H1 (cell line): ENCODE data around the gene ZMAT1. TPM values are rescaled to one million over a fixed set of nuclear protein-coding genes. Genes with fewer than 3 reads are reported as not detected.

Experiments used
- CTCF ChIA-PET: fragments of 300-600 bp; sonication (Branson Sonifier 250); formaldehyde crosslinking; loops from one replicate; lab custom pipeline; 2021; ENCODE audit not compliant: partially characterized antibody; lab: Charles Lee
- POLR2A ChIA-PET: fragments of 300-600 bp; sonication (Branson Sonifier 250); formaldehyde crosslinking; loops from one replicate; lab custom pipeline; 2021; ENCODE audit warnings: inconsistent platforms; ENCODE audit not compliant: partially characterized antibody; lab: Charles Lee
- DNase-seq, 2 experiments: peaks; one replicate each; pipeline versions ENCODE4 v3.0.0 to v3.0.0-alpha.2; 2010 to 2022; ENCODE audit warnings: low spot score in 2 of 2, low read depth in 1 of 2, mixed read lengths in 1 of 2
- FAIRE-seq: peaks from 2 replicates; lab custom pipeline; 2011; peaks lifted over from hg19 to GRCh38; lab: Jason Lieb, UNC
- H2AFZ ChIP-seq: 2 replicates; pipeline ENCODE4 v1.8.1; 2012; ENCODE audit warnings: low read length, inconsistent platforms
- H2AK5ac ChIP-seq: 2 replicates; pipeline ENCODE4 v1.6.1; 2013; ENCODE audit warnings: low read depth, low read length
- H2BK120ac ChIP-seq: replicated peaks from 2 replicates; pipeline ENCODE3; 2013; ENCODE audit warnings: low read depth, low read length, inconsistent platforms
- H2BK12ac ChIP-seq: 2 replicates; pipeline ENCODE4 v1.6.1; 2013; ENCODE audit warnings: low read depth, low read length
- H2BK15ac ChIP-seq: 2 replicates; pipeline ENCODE4 v1.6.1; 2013; ENCODE audit warnings: low read length
- H2BK20ac ChIP-seq: 2 replicates; pipeline ENCODE4 v1.6.1; 2013; ENCODE audit warnings: low read length
- H2BK5ac ChIP-seq: 2 replicates; pipeline ENCODE4 v1.6.1; 2013; ENCODE audit warnings: low read depth, low read length
- H3K14ac ChIP-seq: 2 replicates; pipeline ENCODE4 v1.6.1; 2013; ENCODE audit warnings: inconsistent platforms; ENCODE audit not compliant: insufficient read length
- H3K18ac ChIP-seq: 2 replicates; pipeline ENCODE4 v1.6.1; 2013; ENCODE audit warnings: low read length; ENCODE audit errors: extremely low read depth
- H3K23ac ChIP-seq: 2 replicates; pipeline ENCODE4 v1.6.1; 2013; ENCODE audit warnings: inconsistent platforms; ENCODE audit not compliant: insufficient read length
- H3K23me2 ChIP-seq: 2 replicates; pipeline ENCODE4 v1.6.1; 2013; ENCODE audit warnings: low read depth, low read length
- H3K27ac ChIP-seq: 2 replicates; pipeline ENCODE4 v1.6.1; 2011; ENCODE audit warnings: low read depth, low read length, inconsistent platforms
- H3K27me3 ChIP-seq, 4 experiments: replicated peaks in 1 of 4; 1 replicate in 1 of 4; 2 replicates in 3 of 4; pipeline versions ENCODE4 v1.6.1 to v1.8.1; 2011 to 2013; ENCODE audit warnings: low read length in 3 of 4, mild to moderate bottlenecking in 3 of 4, inconsistent platforms in 2 of 4, mixed read lengths in 2 of 4, moderate library complexity in 1 of 4; ENCODE audit not compliant: control insufficient read depth in 3 of 4, insufficient read depth in 3 of 4; ENCODE audit errors: extremely low read depth in 1 of 4
- H3K36me3 ChIP-seq, 4 experiments: 2 replicates each; pipeline versions ENCODE4 v1.6.1 to v1.8.1; 2011 to 2013; ENCODE audit warnings: mild to moderate bottlenecking in 4 of 4, low read length in 3 of 4, moderate library complexity in 2 of 4, control low read depth in 1 of 4, inconsistent platforms in 1 of 4; ENCODE audit not compliant: insufficient read depth in 4 of 4, control insufficient read depth in 2 of 4
- H3K4ac ChIP-seq: replicated peaks from 2 replicates; pipeline ENCODE3; 2013; ENCODE audit warnings: low read length, low read depth, mixed read lengths, inconsistent platforms; ENCODE audit not compliant: insufficient read length
- H3K4me1 ChIP-seq, 4 experiments: replicated peaks in 1 of 4; 1 replicate in 1 of 4; 2 replicates in 3 of 4; pipeline versions ENCODE4 v1.6.1 to v1.8.1; 2011 to 2013; ENCODE audit warnings: low read length in 3 of 4, inconsistent platforms in 2 of 4, mixed read lengths in 1 of 4; ENCODE audit not compliant: insufficient read depth in 4 of 4, control insufficient read depth in 3 of 4
- H3K4me2 ChIP-seq, 2 experiments: 2 replicates each; pipeline versions ENCODE4 v1.6.1 to v1.8.1; 2011 to 2013; ENCODE audit warnings: low read depth in 2 of 2, low read length in 2 of 2, control low read depth in 1 of 2, inconsistent platforms in 1 of 2, mild to moderate bottlenecking in 1 of 2; ENCODE audit not compliant: insufficient read depth in 1 of 2
- H3K4me3 ChIP-seq, 4 experiments: fragments of 200-600, 300-600 bp in 1 of 4; sonication (generic), shearing (Covaris generic), sonication (Bioruptor Twin) in 1 of 4; 2 replicates each; pipeline versions ENCODE4 v1.5.1 to v1.8.1; 2011 to 2016; ENCODE audit warnings: low read length in 4 of 4, low read depth in 3 of 4, control low read depth in 2 of 4, inconsistent platforms in 2 of 4, mild to moderate bottlenecking in 2 of 4, mixed read lengths in 1 of 4, moderate library complexity in 1 of 4; ENCODE audit not compliant: insufficient read depth in 2 of 4; ENCODE audit errors: extremely low read depth in 1 of 4
- H3K56ac ChIP-seq: replicated peaks from 2 replicates; pipeline ENCODE3; 2013; ENCODE audit warnings: low read depth, mild to moderate bottlenecking, mixed read lengths, low read length, inconsistent platforms; ENCODE audit not compliant: insufficient read length
- H3K79me1 ChIP-seq: 2 replicates; pipeline ENCODE4 v1.6.1; 2013; ENCODE audit warnings: low read depth, low read length, control low read depth
- H3K79me2 ChIP-seq, 2 experiments: 2 replicates each; pipeline versions ENCODE4 v1.6.1 to v1.8.1; 2012 to 2013; ENCODE audit warnings: low read length in 2 of 2, mild to moderate bottlenecking in 2 of 2, inconsistent platforms in 1 of 2; ENCODE audit not compliant: insufficient read depth in 2 of 2, control insufficient read depth in 1 of 2
- H3K9ac ChIP-seq, 4 experiments: replicated peaks in 1 of 4; 1 replicate in 1 of 4; 2 replicates in 3 of 4; pipeline versions ENCODE4 v1.6.1 to v1.8.1; 2011 to 2013; ENCODE audit warnings: low read depth in 3 of 4, low read length in 3 of 4, control low read depth in 2 of 4, mild to moderate bottlenecking in 2 of 4, moderate library complexity in 2 of 4, inconsistent platforms in 1 of 4; ENCODE audit errors: extremely low read depth in 1 of 4
- H3K9me3 ChIP-seq, 2 experiments: 2 replicates each; pipeline versions ENCODE4 v1.6.1 to v1.8.1; 2012 to 2013; ENCODE audit warnings: mild to moderate bottlenecking in 2 of 2, moderate library complexity in 2 of 2, control low read depth in 1 of 2, inconsistent platforms in 1 of 2, low read depth in 1 of 2, low read length in 1 of 2, mixed read lengths in 1 of 2; ENCODE audit not compliant: insufficient read depth in 2 of 2
- H4K20me1 ChIP-seq, 2 experiments: replicated peaks in 1 of 2; 2 replicates each; pipeline versions ENCODE3 to v1.8.1; 2011 to 2013; ENCODE audit warnings: inconsistent platforms in 2 of 2, low read length in 2 of 2, mild to moderate bottlenecking in 1 of 2; ENCODE audit not compliant: insufficient read depth in 2 of 2, control insufficient read depth in 1 of 2
- H4K5ac ChIP-seq: 2 replicates; pipeline ENCODE4 v1.6.1; 2013; ENCODE audit warnings: low read length, low read depth, mixed read lengths, inconsistent platforms; ENCODE audit not compliant: insufficient read length
- H4K8ac ChIP-seq: 2 replicates; pipeline ENCODE4 v1.8.0; 2013; ENCODE audit warnings: mild to moderate bottlenecking, moderate library complexity, low read length, inconsistent platforms; ENCODE audit not compliant: insufficient read depth; ENCODE audit errors: extremely low read depth
- H4K91ac ChIP-seq: replicated peaks from 2 replicates; pipeline ENCODE3; 2013; ENCODE audit warnings: low read length, mixed read lengths, inconsistent platforms; ENCODE audit not compliant: insufficient read length
- CEBPB ChIP-seq: IDR thresholded peaks from 2 replicates; pipeline ENCODE4 v1.6.1; 2012; ENCODE audit warnings: low read depth, low read length
- CREB1 ChIP-seq: IDR thresholded peaks from 2 replicates; pipeline ENCODE4 v1.6.1; 2012; ENCODE audit warnings: inconsistent platforms
- PHF8 ChIP-seq: fragments of 200-600 bp; sonication (generic); conservative IDR thresholded peaks from 2 replicates; pipeline ENCODE4 v1.7.1; 2012; ENCODE audit warnings: low read depth, mild to moderate bottlenecking, inconsistent platforms, low read length, moderate library complexity
- POLR2A ChIP-seq, 2 experiments: IDR thresholded peaks; 1 replicate in 1 of 2; 2 replicates in 1 of 2; pipeline ENCODE4 v1.6.1; 2011; ENCODE audit warnings: low read depth in 2 of 2, low read length in 2 of 2, mild to moderate bottlenecking in 2 of 2; ENCODE audit errors: control extremely low read depth in 1 of 2
- SP4 ChIP-seq: IDR thresholded peaks from 2 replicates; pipeline ENCODE4 v1.6.1; 2012; ENCODE audit warnings: low read length, inconsistent platforms
- TAF1 ChIP-seq: IDR thresholded peaks from 2 replicates; pipeline ENCODE4 v1.6.1; 2011; ENCODE audit warnings: mild to moderate bottlenecking, low read depth, low read length
- TBP ChIP-seq: IDR thresholded peaks from 2 replicates; pipeline ENCODE4 v1.6.1; 2011; ENCODE audit warnings: low read depth, low read length, improper control_type of control experiment
- TCF12 ChIP-seq: IDR thresholded peaks from 2 replicates; pipeline ENCODE4 v1.6.1; 2011; ENCODE audit warnings: low read depth, mild to moderate bottlenecking, low read length
- YY1 ChIP-seq: IDR thresholded peaks from 2 replicates; pipeline ENCODE4 v1.6.1; 2011; ENCODE audit warnings: low read depth, mild to moderate bottlenecking, low read length
- WGBS, 2 experiments: shearing (Covaris generic) in 1 of 2; methylation state at CpG; one replicate each; pipeline versions ENCODE4 v1.1.6 to v1.1.7; 2013 to 2015; ENCODE audit warnings: low lambda C conversion rate in 2 of 2, mixed read lengths in 2 of 2, inconsistent platforms in 1 of 2, low coverage in 1 of 2, missing lambda C conversion rate in 1 of 2; ENCODE audit not compliant: insufficient replicate concordance in 2 of 2, insufficient coverage in 1 of 2, insufficient read length in 1 of 2; ENCODE audit errors: extremely low coverage in 1 of 2, missing lambda C conversion rate in 1 of 2; 5-methylcytosine and 5-hydroxymethylcytosine counted together
- long read RNA-seq, 2 experiments: library from RNA in 1 of 2; library from capped mRNA in 1 of 2; stranded (forward); transcript quantifications; one replicate each; pipeline ENCODE4 v2.0.0, GENCODE V29; 2021; ENCODE audit warnings: inconsistent platforms in 1 of 2
- polyA minus RNA-seq, 3 experiments: library from RNA; depleted of rRNA, polyadenylated mRNA; stranded (reverse); fragments of >200 nt; gene quantifications; 1 replicate in 2 of 3; 2 replicates in 1 of 3; pipeline ENCODE4 v1.2.3, GENCODE V29; 2011
- polyA plus RNA-seq, 7 experiments: library from polyadenylated mRNA; depleted of rRNA in 3 of 7; stranded (reverse) in 5 of 7; unstranded in 2 of 7; fragments of >200 nt in 5 of 7; fragments of 200-250 nt in 2 of 7; gene quantifications; 1 replicate in 5 of 7; 2 replicates in 1 of 7; 4 replicates in 1 of 7; pipeline versions ENCODE4 v1.2.1 to v1.2.3, GENCODE V29; 2011 to 2013; ENCODE audit warnings: missing spikeins in 2 of 7, mixed read lengths in 2 of 7
- total RNA-seq: library from RNA; stranded (reverse); fragmentation: NEBNext Ultra II Directional; extraction: Animal tissue kit (Norgen Biotek cat#: 25700); gene quantifications from 2 replicates; pipeline ENCODE4 v1.2.1, GENCODE V29; 2021
- TF ChIP-seq, protein P1 (sequence below): IDR thresholded peaks from 2 replicates; pipeline ENCODE4 v1.6.1; 2011; ENCODE audit warnings: low read depth, mild to moderate bottlenecking, low read length; ENCODE audit not compliant: insufficient read depth

The ZMAT1 gene
- total RNA-seq = 0.94 and 1.4 TPM in 2 replicates
- polyA plus RNA-seq (2011; rRNA removed) = 0.83 and 1.3 TPM in 2 replicates
- polyA plus RNA-seq (2011; cell fraction: cytosol; rRNA removed) = 2.2 TPM
- polyA plus RNA-seq (2011; cell fraction: nucleus; rRNA removed) = 2.2 TPM
- polyA plus RNA-seq (2012, experiment 1 of 2) = 0.63 to 1.5 TPM (median 0.97 TPM) in 4 replicates
- polyA plus RNA-seq (2012, experiment 2 of 2) = 0.04 TPM
- 3.8 TPM for polyA plus RNA-seq (2013, experiment 1 of 2)
- polyA plus RNA-seq (2013, experiment 2 of 2) = 2.9 TPM
- polyA minus RNA-seq (2011; rRNA and poly(A)+ RNA removed) = 1.1 and 1.2 TPM in 2 replicates
- 2.6 TPM for polyA minus RNA-seq (2011; cell fraction: cytosol; rRNA and poly(A)+ RNA removed)
- polyA minus RNA-seq (2011; cell fraction: nucleus; rRNA and poly(A)+ RNA removed) = 3.9 TPM
- long read RNA-seq, experiment 1 = 0 reads
- long read RNA-seq, experiment 2 = 0 reads

DNA sequence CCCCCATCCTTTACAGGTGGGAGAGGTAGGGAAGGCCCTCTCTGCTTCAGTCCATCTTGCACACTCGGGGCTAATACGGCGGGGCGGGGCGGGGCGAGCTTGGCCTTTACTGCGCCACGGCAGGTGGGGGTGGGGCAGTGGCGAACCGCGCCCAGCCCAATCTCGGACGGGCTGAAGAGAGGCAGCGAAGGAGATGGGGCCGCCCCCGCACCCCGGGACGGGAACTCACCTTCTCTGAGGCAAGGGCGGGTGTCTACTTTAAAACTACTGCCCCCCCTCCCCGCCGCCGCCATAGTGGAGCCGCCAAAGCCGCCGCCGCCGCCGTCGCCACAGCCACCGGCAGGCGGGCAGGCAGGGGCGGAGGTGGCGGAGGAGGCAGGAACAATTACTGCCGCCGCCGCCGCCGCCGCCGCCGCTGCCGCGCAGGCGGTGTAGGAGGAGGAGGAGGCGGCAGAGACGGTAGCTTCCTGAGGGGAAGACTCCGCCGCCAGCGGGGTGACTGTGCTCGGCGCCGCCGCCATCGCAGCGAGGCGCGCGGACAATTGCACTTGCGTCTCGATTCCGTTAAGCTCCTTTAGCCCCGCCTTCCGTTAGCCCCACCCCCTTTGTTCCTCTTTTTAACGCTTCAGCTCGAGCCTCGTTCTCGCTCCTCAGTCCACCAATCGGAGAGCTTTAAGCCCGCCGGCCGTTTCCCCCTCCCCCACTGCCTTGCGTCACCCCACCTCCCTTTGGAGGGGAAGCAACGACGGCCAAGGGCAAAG, at the start of gene ZMAT1:
TSS of gene ZMAT1 (minus strand) at position 540 of the 761 bp plus-strand sequence. CDS start at position 521, 19 bp downstream.
- Histone ChIP-seq H3K4me2 (peak within 1 kb of the TSS; percentile 56 to 69), H2BK120ac (no peak within 1 kb of the TSS), H2BK12ac (no peak within 1 kb of the TSS), H2BK5ac (no peak within 1 kb of the TSS; the same call in 1 of the 2 replicates), H3K27me3 (peaks cover 0 to 9% (median under 1%) of the 10 kb centered on the region in 4 experiments; a peak in 2 of 7 replicates), H3K79me2 (no peaks in the 10 kb centered on the region), H4K5ac (no peak within 1 kb of the TSS), H3K79me1 (no peaks in the 10 kb centered on the region), H3K36me3 (no peaks in the 10 kb centered on the region; a peak in 1 of 8 replicates), H3K9ac (peak within 1 kb of the TSS in 3 of 4 experiments; percentile 32 to 79 (median 66); a peak in 5 of 7 replicates), H4K8ac (peak within 1 kb of the TSS; percentile 68; the same call in 1 of the 2 replicates), H2BK15ac (no peak within 1 kb of the TSS), H2AFZ (no peak within 1 kb of the TSS), H3K23ac (no peak within 1 kb of the TSS), H3K9me3 (peaks cover 0 to 10% of the 10 kb centered on the region in 2 experiments; a peak in 2 of 4 replicates), H2AK5ac (no peak within 1 kb of the TSS), H4K91ac (no peak within 1 kb of the TSS), H3K4me3 (peak within 1 kb of the TSS; percentile 39 to 77 (median 58)), H3K4ac (no peak within 1 kb of the TSS), H3K18ac (no peak within 1 kb of the TSS; the same call in 1 of the 2 replicates), H3K23me2 (0 out of 2 replicates have a peak, but pooled peaks cover 2% of the 10 kb centered on the region), H2BK20ac (no peak within 1 kb of the TSS), H3K56ac (no peak within 1 kb of the TSS), H3K14ac (no peak within 1 kb of the TSS), H4K20me1 (no peaks in the 10 kb centered on the region), H3K27ac (peak within 1 kb of the TSS; percentile 58; the same call in 1 of the 2 replicates), H3K4me1 (peaks cover 0 to 5% (median 0%) of the 10 kb centered on the region in 4 experiments; a peak in 1 of 7 replicates)
- POLR2A ChIA-PET = interaction anchor here (0.7 to 1.9 kb wide), 8 partner anchors 8 to 314 kb away, joined by 3 to 10 read pairs (median 4); partner anchors contain the start of gene ARMCX6
- DNase-seq = peak; percentile 77 to 82
- no peak for FAIRE-seq
- WGBS, 2 experiments = 5% methylated on average over 9 of the region's 74 CpGs; no CpG with 5 or more reads in 1 of the 2 experiments
- CTCF ChIA-PET = no interaction called here
- peak; percentile 91 for TF ChIP-seq PHF8
- TF ChIP-seq TCF12 = no peak
- peak; percentile 66; the same call in 1 of the 2 replicates for TF ChIP-seq TBP
- 0 out of 2 replicates have a peak, but pooled peaks have one; percentile 56 for TF ChIP-seq YY1
- TF ChIP-seq TAF1 = peak; percentile 81
- TF ChIP-seq, protein P1, sequence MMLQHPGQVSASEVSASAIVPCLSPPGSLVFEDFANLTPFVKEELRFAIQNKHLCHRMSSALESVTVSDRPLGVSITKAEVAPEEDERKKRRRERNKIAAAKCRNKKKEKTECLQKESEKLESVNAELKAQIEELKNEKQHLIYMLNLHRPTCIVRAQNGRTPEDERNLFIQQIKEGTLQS = peak; percentile 38; the same call in 1 of the 2 replicates
- peak; percentile 70; the same call in 1 of the 2 replicates for TF ChIP-seq CREB1
- TF ChIP-seq CEBPB = peak; percentile 70; the same call in 1 of the 2 replicates
- TF ChIP-seq POLR2A (IDR thresholded peaks at IDR 0.05; ENCODE audit: control extremely low read depth in 1 of 2, low read depth in 2 of 2, low read length in 2 of 2) = peak; percentile 82 to 87
- TF ChIP-seq SP4 = no peak
